ENCODE measurements around the gene ARIH1. TPM values are rescaled to one million over a fixed set of nuclear protein-coding genes. Genes with fewer than 3 reads are reported as not detected.

Gene ARIH1
- 29.6 and 35.8 TPM in 2 replicates for total RNA-seq

DNA sequence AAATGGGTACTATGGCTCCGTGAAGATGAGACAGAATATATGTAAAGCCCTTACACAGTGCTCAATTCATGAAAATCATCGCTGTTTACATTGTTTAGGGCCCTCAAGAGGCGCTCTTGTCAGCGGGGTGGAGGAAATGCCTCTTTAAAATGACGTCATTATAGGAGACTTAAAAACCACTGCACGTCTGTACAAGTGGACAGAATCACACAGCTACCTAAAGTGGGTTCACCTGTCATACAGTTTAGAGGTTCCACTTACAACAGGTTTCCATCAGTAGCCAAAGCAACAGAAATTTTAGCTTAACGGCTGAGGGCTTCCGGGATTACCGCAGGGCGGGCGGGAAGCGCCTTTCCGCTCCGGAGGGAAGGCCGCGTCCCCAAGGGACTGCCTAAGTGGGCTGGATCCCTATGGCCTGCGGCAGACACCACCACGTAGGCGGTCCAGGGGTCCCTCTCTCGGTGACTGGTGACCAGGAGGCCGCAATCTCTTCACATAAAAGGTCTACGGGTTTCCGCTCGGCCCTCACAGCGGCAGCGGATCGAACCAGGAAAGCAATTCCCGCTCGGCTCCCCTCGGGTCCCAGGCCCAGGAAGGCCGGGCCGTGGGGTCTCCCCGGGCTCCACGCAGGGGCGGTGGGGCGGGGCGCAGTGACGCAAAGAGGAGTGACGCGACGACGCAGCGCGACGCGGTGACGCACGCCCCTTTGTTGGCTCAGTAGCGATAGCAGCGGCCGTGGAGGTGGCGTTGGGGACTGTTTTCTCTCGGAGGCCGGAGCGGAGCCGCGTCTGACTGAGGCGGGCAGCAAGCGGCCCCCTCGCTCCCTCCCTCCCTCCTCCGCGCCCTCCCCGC is at the start of gene ARIH1:
ARIH1 (plus strand) TSS at position 717 of the 852 bp plus-strand sequence. CDS start 310 bp downstream, outside the sequence.

Other genes starting within 250 kb of the ARIH1 start
- gene PKM, start 243.1 kb upstream of the ARIH1 start, total RNA-seq: 934 and 982 TPM in 2 replicates
- 9.7 and 12.8 TPM in 2 replicates for gene PARP6, start 201.8 kb upstream of the ARIH1 start, total RNA-seq
- 0.19 and 1.3 TPM in 2 replicates for gene CELF6, start 154.2 kb upstream of the ARIH1 start, total RNA-seq
- gene HEXA, start 98.3 kb upstream of the ARIH1 start, total RNA-seq: 173 and 191 TPM in 2 replicates
- not detected in 2 replicates for gene TMEM202, start 76.0 kb upstream of the ARIH1 start, total RNA-seq
- gene GOLGA6B, start 180.4 kb downstream of the ARIH1 start, total RNA-seq: not detected in 2 replicates
- not detected in 2 replicates for gene HIGD2B, start 211.9 kb downstream of the ARIH1 start, total RNA-seq
- gene BBS4, start 211.9 kb downstream of the ARIH1 start, total RNA-seq: 8.2 and 14.5 TPM in 2 replicates